Testis (tissue), 3 donors: Measurements from ENCODE around the gene ANXA6. TPM values are rescaled to one million over a fixed set of nuclear protein-coding genes. Genes with fewer than 3 reads are reported as not detected.
A peak's percentile ranks its signal among the peaks of the same experiment; 100 is the strongest.

Experiments used
- DNase-seq: peaks from one replicate; pipeline ENCODE4 v3.0.0-alpha.2; 2019
- H3K27ac ChIP-seq, 2 donors: fragments of 200-600 bp; sonication (generic); one replicate each; pipeline ENCODE4 v1.5.1; 2019
- H3K27me3 ChIP-seq: fragments of 200-600 bp; sonication (generic); one replicate; pipeline ENCODE4 v1.5.1; 2019
- H3K36me3 ChIP-seq: fragments of 200-600 bp; sonication (generic); one replicate; pipeline ENCODE4 v1.5.1; 2017; ENCODE audit warnings: low read depth; ENCODE audit errors: missing control alignments
- H3K4me1 ChIP-seq: fragments of 200-600 bp; sonication (generic); one replicate; pipeline ENCODE4 v1.5.1; 2019
- H3K4me3 ChIP-seq, 2 donors: fragments of 200-600 bp; sonication (generic); one replicate each; pipeline ENCODE4 v1.5.1; 2017 to 2019
- H3K9me3 ChIP-seq: fragments of 200-600 bp; sonication (generic); one replicate; pipeline ENCODE4 v1.5.1; 2017
- POLR2A ChIP-seq: fragments of 450-650 bp; IDR thresholded peaks from one replicate; pipeline ENCODE4 v1.6.1; 2017; ENCODE audit warnings: antibody characterized with exemption, mild to moderate bottlenecking, moderate library complexity
- WGBS, 2 donors: methylation state at CpG; one replicate each; pipeline ENCODE4 v1.1.5; 2018; 5-methylcytosine and 5-hydroxymethylcytosine counted together
- intact Hi-C: fragments of 100-400 bp; cut with DNase I; formaldehyde crosslinking; loops from one replicate; pipeline ENCODE4 v1.15.1; 2023; ENCODE audit warnings: low total_unique reads
- polyA plus RNA-seq: library from polyadenylated mRNA; stranded (reverse); fragments of 350-450 nt; fragmentation: Illumina TruSeq; extraction: RNeasy Lipid Tissue Mini Kit (QIAGEN cat#74804); gene quantifications from one replicate; pipeline ENCODE4 v1.2.3, GENCODE V29; 2014; ENCODE audit warnings: low read depth, low replicate concordance; ENCODE audit not compliant: insufficient read depth
- total RNA-seq, 2 donors: library from RNA; depleted of rRNA; stranded (reverse); fragments of >200 nt; gene quantifications; one replicate each; pipeline ENCODE4 v1.2.3, GENCODE V29; 2016
- TF ChIP-seq, protein P1 (sequence below), 3 experiments: fragments of 450-650 bp in 2 of 3; fragments of 200-600 bp in 1 of 3; sonication (generic) in 1 of 3; IDR thresholded peaks; one replicate each; pipeline ENCODE4 v1.5.1; 2016 to 2019; ENCODE audit warnings: antibody characterized with exemption in 3 of 3, mild to moderate bottlenecking in 2 of 3, moderate library complexity in 1 of 3

The ANXA6 gene
- total and polyA plus RNA-seq, 3 donors from 2014 or later, result 116 to 180 (median 152) TPM

DNA sequence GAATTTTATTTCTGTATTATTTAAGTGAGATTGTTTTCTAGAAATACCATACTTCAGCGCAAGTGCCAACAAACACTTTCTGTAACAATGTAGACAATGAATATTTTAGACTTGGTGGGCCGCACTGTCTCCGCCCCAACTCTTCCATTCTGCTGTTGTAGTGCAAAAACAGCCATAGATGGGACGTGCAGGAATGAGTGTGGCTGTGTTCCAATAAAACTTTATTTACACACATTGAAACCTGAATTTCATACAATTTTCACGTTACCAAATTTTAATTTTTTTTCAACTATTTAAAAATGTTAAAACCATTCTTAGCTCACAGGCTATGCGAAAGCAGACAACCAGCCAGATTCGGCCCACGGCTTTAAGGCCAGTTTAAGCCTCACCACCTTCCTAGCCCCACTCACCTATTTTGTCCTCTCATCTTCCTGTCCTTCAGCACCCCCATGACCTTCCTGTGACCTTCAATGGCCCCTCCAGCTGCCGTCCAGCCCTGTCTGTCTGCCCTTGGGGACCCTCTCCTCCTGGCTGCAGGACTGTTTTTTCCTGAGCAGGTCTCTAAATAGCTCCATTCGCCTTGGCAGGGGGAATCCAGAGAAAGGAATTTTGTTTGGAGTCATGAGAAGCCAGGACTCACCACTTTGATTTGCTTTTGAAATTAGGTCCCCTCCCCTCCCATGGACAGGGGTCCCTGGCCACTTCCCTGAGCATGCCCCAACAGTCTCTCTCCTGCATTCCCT is 11.2 kb upstream of the ANXA6 start:
- DNase-seq, result no peak
- Histone ChIP-seq H3K27me3 (no peaks in the 10 kb centered on the region), H3K9me3 (no peaks in the 10 kb centered on the region), H3K27ac (no peak overlapping the region), H3K36me3 (no peaks in the 10 kb centered on the region), H3K4me1 (peaks cover 31% of the 10 kb centered on the region), H3K4me3 (no peak overlapping the region)
- 76 to 79% methylated on average over 10 of the region's 10 CpGs for WGBS, 2 donors
- TF ChIP-seq, protein P1, sequence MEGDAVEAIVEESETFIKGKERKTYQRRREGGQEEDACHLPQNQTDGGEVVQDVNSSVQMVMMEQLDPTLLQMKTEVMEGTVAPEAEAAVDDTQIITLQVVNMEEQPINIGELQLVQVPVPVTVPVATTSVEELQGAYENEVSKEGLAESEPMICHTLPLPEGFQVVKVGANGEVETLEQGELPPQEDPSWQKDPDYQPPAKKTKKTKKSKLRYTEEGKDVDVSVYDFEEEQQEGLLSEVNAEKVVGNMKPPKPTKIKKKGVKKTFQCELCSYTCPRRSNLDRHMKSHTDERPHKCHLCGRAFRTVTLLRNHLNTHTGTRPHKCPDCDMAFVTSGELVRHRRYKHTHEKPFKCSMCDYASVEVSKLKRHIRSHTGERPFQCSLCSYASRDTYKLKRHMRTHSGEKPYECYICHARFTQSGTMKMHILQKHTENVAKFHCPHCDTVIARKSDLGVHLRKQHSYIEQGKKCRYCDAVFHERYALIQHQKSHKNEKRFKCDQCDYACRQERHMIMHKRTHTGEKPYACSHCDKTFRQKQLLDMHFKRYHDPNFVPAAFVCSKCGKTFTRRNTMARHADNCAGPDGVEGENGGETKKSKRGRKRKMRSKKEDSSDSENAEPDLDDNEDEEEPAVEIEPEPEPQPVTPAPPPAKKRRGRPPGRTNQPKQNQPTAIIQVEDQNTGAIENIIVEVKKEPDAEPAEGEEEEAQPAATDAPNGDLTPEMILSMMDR (IDR thresholded peaks at IDR 0.05), result no peak
- TF ChIP-seq POLR2A, result no peak
- intact Hi-C loops, result loop anchor here (5.0 kb wide), 1 partner anchor 46 kb away; no protein-coding TSS in a partner anchor

DNA sequence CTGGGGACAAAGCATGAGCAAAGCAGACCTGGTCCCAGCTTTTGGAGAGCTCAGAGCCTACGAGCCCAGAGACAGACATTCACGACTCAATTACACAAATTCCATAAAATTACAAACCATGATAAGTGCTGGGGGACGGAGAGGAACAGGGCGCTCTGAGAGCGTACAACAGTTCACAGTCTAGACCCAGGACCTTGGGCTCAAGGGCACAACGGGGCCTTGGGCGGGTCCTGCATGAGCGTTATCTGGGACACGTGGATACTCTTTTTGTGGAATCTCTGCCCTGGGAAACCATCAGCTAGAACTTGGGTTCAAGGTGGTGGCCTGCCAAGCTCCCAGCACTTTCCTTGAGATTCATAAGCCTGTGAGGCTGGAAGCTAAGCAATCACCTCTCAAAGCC is 9.4 kb upstream of the ANXA6 start:
- H3K27me3 ChIP-seq, result no peaks in the 10 kb centered on the region
- intact Hi-C loops, result loop anchor here (5.0 kb wide), 1 partner anchor 45 kb away; no protein-coding TSS in a partner anchor
- WGBS, 2 donors, result 51 to 54% methylated on average over 9 of the region's 9 CpGs
- peak; percentile 50 for DNase-seq
- peaks cover 44% of the 10 kb centered on the region for H3K4me1 ChIP-seq
- no peaks in the 10 kb centered on the region for H3K36me3 ChIP-seq
- TF ChIP-seq, protein P1 (IDR thresholded peaks at IDR 0.05), result no peak
- TF ChIP-seq POLR2A, result no peak
- peak overlapping the region; percentile 50 to 64 for H3K27ac ChIP-seq
- H3K4me3 ChIP-seq, result no peak overlapping the region
- no peaks in the 10 kb centered on the region for H3K9me3 ChIP-seq

DNA sequence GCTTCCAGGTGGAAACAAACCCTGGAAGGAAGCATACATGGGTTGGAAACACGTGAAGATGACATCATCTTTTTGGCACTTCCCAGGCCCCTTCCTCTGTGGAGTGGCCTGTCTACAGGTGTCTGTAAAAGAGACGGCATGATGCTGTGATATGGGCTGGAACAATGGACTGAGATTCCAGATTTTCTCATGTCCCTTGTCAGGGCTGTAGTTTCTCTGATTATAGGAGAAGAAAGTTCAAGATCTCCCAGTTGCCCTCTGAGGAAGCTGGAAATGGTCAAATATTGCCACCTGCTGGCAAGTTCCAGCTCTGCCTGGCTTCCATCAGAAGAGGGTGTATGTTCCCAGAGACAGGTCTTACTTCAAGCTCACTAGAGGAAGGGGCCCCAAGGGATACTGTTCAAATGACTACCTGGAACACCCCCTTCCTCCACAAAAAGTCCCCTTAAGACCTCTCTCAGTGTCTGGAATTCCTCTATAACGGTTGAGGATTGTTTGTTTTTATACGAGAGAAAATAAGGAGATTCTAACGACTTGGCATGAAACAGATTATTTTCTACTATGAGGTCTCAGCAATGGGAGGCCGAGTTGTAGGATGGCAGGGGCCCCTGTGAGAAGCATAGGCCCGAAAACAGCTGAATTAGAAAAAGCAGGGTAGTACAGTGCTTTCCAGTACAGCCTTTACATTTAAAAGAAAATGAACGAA is 7.3 kb upstream of the ANXA6 start:
- TF ChIP-seq POLR2A, result no peak
- TF ChIP-seq, protein P1 (IDR thresholded peaks at IDR 0.05), result peak; percentile 77 to 91 (median 79)
- H3K9me3 ChIP-seq, result no peaks in the 10 kb centered on the region
- WGBS, 2 donors, result 41 to 45% methylated on average over 8 of the region's 8 CpGs
- DNase-seq, result peak; percentile 87
- H3K4me1 ChIP-seq, result peaks cover 44% of the 10 kb centered on the region
- no peak overlapping the region for H3K4me3 ChIP-seq
- H3K27me3 ChIP-seq, result no peaks in the 10 kb centered on the region
- no peaks in the 10 kb centered on the region for H3K36me3 ChIP-seq
- H3K27ac ChIP-seq, result peak overlapping the region in 1 of 2 donors; percentile 15
- intact Hi-C loops, result loop anchor here (5.0 kb wide), 1 partner anchor 43 kb away; no protein-coding TSS in a partner anchor

DNA sequence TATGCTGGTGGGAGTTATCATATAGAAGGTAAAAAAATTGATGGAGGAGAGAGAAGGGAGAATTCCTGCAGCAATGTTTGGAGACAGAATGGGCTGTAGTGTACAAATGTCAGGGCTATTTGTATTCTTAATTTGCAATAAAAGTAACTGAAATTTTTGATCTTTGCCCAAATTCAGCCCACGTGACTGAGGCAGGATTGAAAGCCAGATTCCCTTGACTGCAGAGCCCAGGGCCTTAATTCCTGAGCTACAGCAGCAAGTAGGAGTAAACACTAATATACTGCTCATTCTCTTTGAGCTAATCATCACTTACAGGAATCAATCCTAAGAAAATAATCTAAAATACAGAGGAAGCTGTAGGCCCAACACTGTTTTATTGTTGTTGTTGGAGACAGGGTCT is 5.2 kb upstream of the ANXA6 start:
- 25 to 50% methylated on average over 1 of the region's 1 CpG for WGBS, 2 donors
- Histone ChIP-seq H3K27ac (peak overlapping the region; percentile 32 to 47), H3K9me3 (no peaks in the 10 kb centered on the region), H3K4me1 (peaks cover 45% of the 10 kb centered on the region), H3K27me3 (no peaks in the 10 kb centered on the region), H3K36me3 (no peaks in the 10 kb centered on the region), H3K4me3 (no peak overlapping the region)
- peak; percentile 64 for DNase-seq
- TF ChIP-seq POLR2A, result no peak
- TF ChIP-seq, protein P1 (IDR thresholded peaks at IDR 0.05), result no peak
- intact Hi-C loops, result no loop called here
